ENCODE data around the gene TP53I13. TPM values are rescaled to one million over a fixed set of nuclear protein-coding genes. Genes with fewer than 3 reads are reported as not detected.

Gene TP53I13
- total RNA-seq, 6 experiments from 2014 or later, result 31.3 to 36.6 (median 35.3) TPM

- DNase-seq, result no peak
- Mint-ChIP-seq H3K9me3 (no peaks in the 10 kb centered on the region), H3K27me3 (ENCODE audit: insufficient read depth) (no peaks in the 10 kb centered on the region), H3K4me3 (no peak overlapping the region), H3K4me1 (ENCODE audit: low read depth) (peaks cover 23% of the 10 kb centered on the region), H3K36me3 (ENCODE audit: low read depth) (peaks cover 5% of the 10 kb centered on the region), H3K27ac (no peak overlapping the region)
- TF ChIP-seq CTCF (IDR thresholded peaks at IDR 0.05), result no peak
Measured at GRCh38 chr17:29582254-29582765, 13.8 kb downstream of the TP53I13 start.

GRCh38 chr17:29582772-29583171 is 14.3 kb downstream of the TP53I13 start:
- no peaks in the 10 kb centered on the region for H3K9me3 Mint-ChIP-seq
- TF ChIP-seq CTCF (IDR thresholded peaks at IDR 0.05), result no peak
- peaks cover 5% of the 10 kb centered on the region for H3K36me3 Mint-ChIP-seq (ENCODE audit: low read depth)
- H3K4me1 Mint-ChIP-seq (ENCODE audit: low read depth), result peaks cover 28% of the 10 kb centered on the region
- no peaks in the 10 kb centered on the region for H3K27me3 Mint-ChIP-seq (ENCODE audit: insufficient read depth)
- H3K4me3 Mint-ChIP-seq, result no peak overlapping the region
- no peak for DNase-seq
- no peak overlapping the region for H3K27ac Mint-ChIP-seq

GRCh38 chr17:29583324-29584248 is 15.1 kb downstream of the TP53I13 start:
- Mint-ChIP-seq H3K4me1 (ENCODE audit: low read depth) (peaks cover 34% of the 10 kb centered on the region), H3K36me3 (ENCODE audit: low read depth) (peaks cover 5% of the 10 kb centered on the region), H3K27ac (no peak overlapping the region; the same call in 1 of the 2 replicates)

GRCh38 chr17:29584452-29585079 is 16.1 kb downstream of the TP53I13 start:
- H3K4me3 Mint-ChIP-seq, result no peak overlapping the region
- H3K36me3 Mint-ChIP-seq (ENCODE audit: low read depth), result peaks cover 5% of the 10 kb centered on the region
- no peaks in the 10 kb centered on the region for H3K9me3 Mint-ChIP-seq
- no peak for DNase-seq
- peaks cover 34% of the 10 kb centered on the region for H3K4me1 Mint-ChIP-seq (ENCODE audit: low read depth)
- no peak overlapping the region for H3K27ac Mint-ChIP-seq
- no peaks in the 10 kb centered on the region for H3K27me3 Mint-ChIP-seq (ENCODE audit: insufficient read depth)
- TF ChIP-seq CTCF (IDR thresholded peaks at IDR 0.05), result no peak

More at GRCh38 chr17:29583324-29584248, 15.1 kb downstream of the TP53I13 start:
- H3K27me3 Mint-ChIP-seq (ENCODE audit: insufficient read depth), result no peaks in the 10 kb centered on the region
- DNase-seq, result no peak
- no peak overlapping the region for H3K4me3 Mint-ChIP-seq
- TF ChIP-seq CTCF (IDR thresholded peaks at IDR 0.05), result no peak
- H3K9me3 Mint-ChIP-seq, result no peaks in the 10 kb centered on the region

GRCh38 chr17:29585080-29585751 is 16.7 kb downstream of the TP53I13 start:
- TF ChIP-seq CTCF (IDR thresholded peaks at IDR 0.05), result peak; percentile 53
- no peaks in the 10 kb centered on the region for H3K27me3 Mint-ChIP-seq (ENCODE audit: insufficient read depth)
- H3K36me3 Mint-ChIP-seq (ENCODE audit: low read depth), result peaks cover 4% of the 10 kb centered on the region
- H3K9me3 Mint-ChIP-seq, result no peaks in the 10 kb centered on the region
- H3K27ac Mint-ChIP-seq, result no peak overlapping the region; the same call in 1 of the 2 replicates
- no peak for DNase-seq
- no peak overlapping the region for H3K4me3 Mint-ChIP-seq
- peaks cover 37% of the 10 kb centered on the region for H3K4me1 Mint-ChIP-seq (ENCODE audit: low read depth)
